DMS114 treated with DMSO at 0.1 percent for 48 hours (cell line): Measurements from ENCODE around the gene FGGY.
"Not testable (repeated sequence)": the region's sequence is repeated elsewhere in the genome, so short reads cannot be mapped to it uniquely, and the experiment has no call there.

Experiments
- DNase-seq: peaks from one replicate; lab custom pipeline; 2025; ENCODE audit not compliant: unreplicated experiment; lab: John Stamatoyannopoulos, UW

The FGGY gene

GRCh38 chr1:59349101-59349500 is 52.2 kb downstream of the FGGY start:
- DNase-seq: no peak

- no peak for DNase-seq
These were observed 53.6 kb downstream of the FGGY start for GRCh38 chr1:59350521-59350920.

- no peak for DNase-seq
These were observed 55.2 kb downstream of the FGGY start for GRCh38 chr1:59352065-59352464.

GRCh38 chr1:59353453-59353852 is 56.6 kb downstream of the FGGY start:
- no peak for DNase-seq

- not testable (repeated sequence) for DNase-seq
These were observed 57.3 kb downstream of the FGGY start for GRCh38 chr1:59354239-59354638.

GRCh38 chr1:59354709-59355337 is 57.9 kb downstream of the FGGY start:
- no peak for DNase-seq

- DNase-seq: no peak
These were observed 58.5 kb downstream of the FGGY start for GRCh38 chr1:59355361-59355760.

- no peak for DNase-seq
These were observed 59.7 kb downstream of the FGGY start for GRCh38 chr1:59356627-59357026.

- DNase-seq: no peak
These were observed 60.9 kb downstream of the FGGY start for GRCh38 chr1:59357645-59358320.

GRCh38 chr1:59359325-59359724 is 62.4 kb downstream of the FGGY start:
- DNase-seq: no peak

- DNase-seq: no peak
These were observed 63.3 kb downstream of the FGGY start for GRCh38 chr1:59360170-59360569.

- no peak for DNase-seq
These were observed 63.8 kb downstream of the FGGY start for GRCh38 chr1:59360729-59361128.

GRCh38 chr1:59361766-59362165 is 64.9 kb downstream of the FGGY start:
- DNase-seq: no peak

- DNase-seq: no peak
These were observed 67.1 kb downstream of the FGGY start for GRCh38 chr1:59364037-59364436.

GRCh38 chr1:59366346-59366745 is 69.5 kb downstream of the FGGY start:
- no peak for DNase-seq

- DNase-seq: no peak
These were observed 70.6 kb downstream of the FGGY start for GRCh38 chr1:59367301-59368007.

GRCh38 chr1:59368008-59368670 is 71.2 kb downstream of the FGGY start:
- DNase-seq: no peak

- no peak for DNase-seq
These were observed 78.7 kb downstream of the FGGY start for GRCh38 chr1:59375321-59376220.

- DNase-seq: no peak
These were observed 80.5 kb downstream of the FGGY start for GRCh38 chr1:59377350-59377904.

- DNase-seq: no peak
These were observed 81.9 kb downstream of the FGGY start for GRCh38 chr1:59378621-59379370.
